Measurements from ENCODE around the gene EXOC1L. TPM values are rescaled to one million over a fixed set of nuclear protein-coding genes. Genes with fewer than 3 reads are reported as not detected.
"Not testable (repeated sequence)": the region's sequence is repeated elsewhere in the genome, so short reads cannot be mapped to it uniquely, and the experiment has no call there.

Gene EXOC1L
- total and polyA plus RNA-seq, 2 donors: 0.14 TPM; not detected in 1

GRCh38 chr4:55820279-55820678 lies 689 bp downstream of the EXOC1L start:
- no peaks in the 10 kb centered on the region for H3K36me3 ChIP-seq (ENCODE audit: insufficient read depth)
- H3K4me3 ChIP-seq (ENCODE audit: low read depth, low read length): no peak overlapping the region
- no peak for DNase-seq (ENCODE audit: extremely low spot score)
- no peak overlapping the region for H3K27ac ChIP-seq (ENCODE audit: low read depth)
- WGBS: 33% methylated on average over 2 of the region's 2 CpGs
- no peaks in the 10 kb centered on the region for H3K4me1 ChIP-seq (ENCODE audit: insufficient read depth)

- no peaks in the 10 kb centered on the region for H3K4me1 ChIP-seq (ENCODE audit: insufficient read depth)
- H3K36me3 ChIP-seq (ENCODE audit: insufficient read depth): no peaks in the 10 kb centered on the region
- WGBS: 85% methylated on average over 3 of the region's 3 CpGs
Measured at GRCh38 chr4:55822329-55822728, 2.7 kb downstream of the EXOC1L start.

GRCh38 chr4:55824865-55825264 lies 5.3 kb downstream of the EXOC1L start:
- no peak overlapping the region for H3K27ac ChIP-seq (ENCODE audit: low read depth)
- H3K4me3 ChIP-seq (ENCODE audit: low read depth, low read length): no peak overlapping the region
- H3K36me3 ChIP-seq (ENCODE audit: insufficient read depth): no peaks in the 10 kb centered on the region
- H3K4me1 ChIP-seq (ENCODE audit: insufficient read depth): no peaks in the 10 kb centered on the region
- 26% methylated on average over 2 of the region's 2 CpGs for WGBS
- DNase-seq (ENCODE audit: extremely low spot score): no peak

More at GRCh38 chr4:55822329-55822728, 2.7 kb downstream of the EXOC1L start:
- no peak for DNase-seq (ENCODE audit: extremely low spot score)
- Histone ChIP-seq H3K27ac (ENCODE audit: low read depth) (no peak overlapping the region), H3K4me3 (ENCODE audit: low read depth, low read length) (no peak overlapping the region)

GRCh38 chr4:55826986-55827385 lies 7.4 kb downstream of the EXOC1L start:
- DNase-seq (ENCODE audit: extremely low spot score): no peak
- Histone ChIP-seq H3K27ac (ENCODE audit: low read depth) (no peak overlapping the region), H3K36me3 (ENCODE audit: insufficient read depth) (no peaks in the 10 kb centered on the region), H3K4me3 (ENCODE audit: low read depth, low read length) (no peak overlapping the region), H3K4me1 (ENCODE audit: insufficient read depth) (no peaks in the 10 kb centered on the region)

- DNase-seq (ENCODE audit: extremely low spot score): no peak
- Histone ChIP-seq H3K36me3 (ENCODE audit: insufficient read depth) (no peaks in the 10 kb centered on the region), H3K27ac (ENCODE audit: low read depth) (no peak overlapping the region), H3K4me1 (ENCODE audit: insufficient read depth) (no peaks in the 10 kb centered on the region), H3K4me3 (ENCODE audit: low read depth, low read length) (no peak overlapping the region)
- 63% methylated on average over 2 of the region's 2 CpGs for WGBS
Measured at GRCh38 chr4:55827582-55827981, 8.0 kb downstream of the EXOC1L start.

- 54% methylated on average over 3 of the region's 3 CpGs for WGBS
- no peaks in the 10 kb centered on the region for H3K36me3 ChIP-seq (ENCODE audit: insufficient read depth)
- no peaks in the 10 kb centered on the region for H3K4me1 ChIP-seq (ENCODE audit: insufficient read depth)
- DNase-seq (ENCODE audit: extremely low spot score): no peak
- H3K4me3 ChIP-seq (ENCODE audit: low read depth, low read length): no peak overlapping the region
- H3K27ac ChIP-seq (ENCODE audit: low read depth): no peak overlapping the region
Measured at GRCh38 chr4:55830048-55830447, 10.5 kb downstream of the EXOC1L start.

GRCh38 chr4:55830716-55831115 lies 11.1 kb downstream of the EXOC1L start:
- 45% methylated on average over 4 of the region's 4 CpGs for WGBS
- Histone ChIP-seq H3K4me1 (ENCODE audit: insufficient read depth) (no peaks in the 10 kb centered on the region), H3K4me3 (ENCODE audit: low read depth, low read length) (no peak overlapping the region), H3K36me3 (ENCODE audit: insufficient read depth) (no peaks in the 10 kb centered on the region), H3K27ac (ENCODE audit: low read depth) (no peak overlapping the region)
- DNase-seq (ENCODE audit: extremely low spot score): no peak

GRCh38 chr4:55834086-55834795 lies 14.7 kb downstream of the EXOC1L start:
- no peak overlapping the region for H3K27ac ChIP-seq (ENCODE audit: low read depth)
- H3K4me3 ChIP-seq (ENCODE audit: low read depth, low read length): no peak overlapping the region
- 93% methylated on average over 3 of the region's 3 CpGs for WGBS
- H3K4me1 ChIP-seq (ENCODE audit: insufficient read depth): no peaks in the 10 kb centered on the region
- no peak for DNase-seq (ENCODE audit: extremely low spot score)
- no peaks in the 10 kb centered on the region for H3K36me3 ChIP-seq (ENCODE audit: insufficient read depth)

GRCh38 chr4:55837903-55838302 lies 18.3 kb downstream of the EXOC1L start:
- WGBS: 74% methylated on average over 1 of the region's 1 CpG
- Histone ChIP-seq H3K27ac (ENCODE audit: low read depth) (no peak overlapping the region), H3K4me3 (ENCODE audit: low read depth, low read length) (no peak overlapping the region), H3K36me3 (ENCODE audit: insufficient read depth) (no peaks in the 10 kb centered on the region), H3K4me1 (ENCODE audit: insufficient read depth) (no peaks in the 10 kb centered on the region)
- no peak for DNase-seq (ENCODE audit: extremely low spot score)

GRCh38 chr4:55838356-55838755 lies 18.8 kb downstream of the EXOC1L start:
- WGBS: 77% methylated on average over 1 of the region's 1 CpG
- no peaks in the 10 kb centered on the region for H3K4me1 ChIP-seq (ENCODE audit: insufficient read depth)
- H3K27ac ChIP-seq (ENCODE audit: low read depth): no peak overlapping the region
- DNase-seq (ENCODE audit: extremely low spot score): no peak
- no peaks in the 10 kb centered on the region for H3K36me3 ChIP-seq (ENCODE audit: insufficient read depth)
- no peak overlapping the region for H3K4me3 ChIP-seq (ENCODE audit: low read depth, low read length)

GRCh38 chr4:55838952-55839351 lies 19.4 kb downstream of the EXOC1L start:
- Histone ChIP-seq H3K27ac (ENCODE audit: low read depth) (no peak overlapping the region), H3K4me1 (ENCODE audit: insufficient read depth) (no peaks in the 10 kb centered on the region), H3K36me3 (ENCODE audit: insufficient read depth) (no peaks in the 10 kb centered on the region), H3K4me3 (ENCODE audit: low read depth, low read length) (no peak overlapping the region)
- no peak for DNase-seq (ENCODE audit: extremely low spot score)

GRCh38 chr4:55840956-55841355 lies 21.4 kb downstream of the EXOC1L start:
- Histone ChIP-seq H3K4me3 (ENCODE audit: low read depth, low read length) (no peak overlapping the region), H3K36me3 (ENCODE audit: insufficient read depth) (no peaks in the 10 kb centered on the region), H3K27ac (ENCODE audit: low read depth) (no peak overlapping the region), H3K4me1 (ENCODE audit: insufficient read depth) (no peaks in the 10 kb centered on the region)
- DNase-seq (ENCODE audit: extremely low spot score): no peak
- WGBS: 78% methylated on average over 1 of the region's 1 CpG

GRCh38 chr4:55841373-55842239 lies 22.0 kb downstream of the EXOC1L start:
- DNase-seq (ENCODE audit: extremely low spot score); H3K36me3 ChIP-seq (ENCODE audit: insufficient read depth); H3K27ac ChIP-seq (ENCODE audit: low read depth); H3K4me1 ChIP-seq (ENCODE audit: insufficient read depth); H3K4me3 ChIP-seq (ENCODE audit: low read depth, low read length): not testable (repeated sequence)
- 74% methylated on average over 21 of the region's 22 CpGs for WGBS

GRCh38 chr4:55842312-55842711 lies 22.7 kb downstream of the EXOC1L start:
- H3K36me3 ChIP-seq (ENCODE audit: insufficient read depth); H3K4me3 ChIP-seq (ENCODE audit: low read depth, low read length); H3K4me1 ChIP-seq (ENCODE audit: insufficient read depth); DNase-seq (ENCODE audit: extremely low spot score); H3K27ac ChIP-seq (ENCODE audit: low read depth): not testable (repeated sequence)
- WGBS: 57% methylated on average over 10 of the region's 10 CpGs
